ENCODE results near the gene LRRFIP2.

- TF ChIP-seq SMC3 (IDR thresholded peaks at IDR 0.05; ENCODE audit: low read depth, low read length) (no peak), USF2 (IDR thresholded peaks at IDR 0.05; ENCODE audit: low read depth, low read length) (no peak)
Measured at GRCh38 chr3:37098884-37099283, 75.5 kb downstream of the LRRFIP2 start.

Measured in IMR-90 (cell line).